ENCODE measurements around the gene MYL3.
A peak's percentile ranks its signal among the peaks of the same experiment; 100 is the strongest.

MYL3 gene

DNA sequence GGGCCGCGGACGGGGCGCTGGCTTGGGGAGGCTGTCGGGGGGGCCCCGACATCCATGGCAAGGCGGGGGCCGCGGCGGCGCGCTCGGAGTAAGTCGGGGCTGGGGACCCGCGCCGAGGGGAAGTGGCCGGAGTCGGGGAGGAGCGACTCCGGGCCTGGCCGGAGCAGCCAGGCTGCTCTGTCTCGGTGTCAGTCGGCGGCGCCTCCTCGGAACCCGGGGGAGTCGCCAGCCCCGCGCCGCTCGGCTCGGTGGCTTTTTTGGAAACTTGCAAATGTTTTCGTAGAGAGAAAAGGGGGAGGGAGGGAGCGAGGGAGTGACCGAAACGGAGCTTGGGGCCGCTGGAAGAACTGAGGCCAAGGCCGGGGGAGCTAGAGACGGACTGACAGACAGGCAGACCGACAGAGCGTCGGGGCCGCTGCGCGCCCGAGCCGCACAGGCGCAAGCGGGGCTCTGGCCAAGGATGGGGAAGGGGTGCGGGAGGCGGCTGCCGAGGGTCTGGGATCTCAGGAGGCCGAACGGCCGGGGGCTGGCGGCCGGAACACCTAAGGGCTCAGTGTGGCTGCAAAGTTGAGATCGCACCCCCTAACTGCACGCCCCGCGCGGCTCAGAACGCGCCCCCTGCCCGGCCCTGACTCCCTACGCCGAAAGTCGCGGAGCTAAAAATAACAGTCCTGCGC lies 19.3 kb upstream of the MYL3 start:
- DNase-seq, result no peak

DNA sequence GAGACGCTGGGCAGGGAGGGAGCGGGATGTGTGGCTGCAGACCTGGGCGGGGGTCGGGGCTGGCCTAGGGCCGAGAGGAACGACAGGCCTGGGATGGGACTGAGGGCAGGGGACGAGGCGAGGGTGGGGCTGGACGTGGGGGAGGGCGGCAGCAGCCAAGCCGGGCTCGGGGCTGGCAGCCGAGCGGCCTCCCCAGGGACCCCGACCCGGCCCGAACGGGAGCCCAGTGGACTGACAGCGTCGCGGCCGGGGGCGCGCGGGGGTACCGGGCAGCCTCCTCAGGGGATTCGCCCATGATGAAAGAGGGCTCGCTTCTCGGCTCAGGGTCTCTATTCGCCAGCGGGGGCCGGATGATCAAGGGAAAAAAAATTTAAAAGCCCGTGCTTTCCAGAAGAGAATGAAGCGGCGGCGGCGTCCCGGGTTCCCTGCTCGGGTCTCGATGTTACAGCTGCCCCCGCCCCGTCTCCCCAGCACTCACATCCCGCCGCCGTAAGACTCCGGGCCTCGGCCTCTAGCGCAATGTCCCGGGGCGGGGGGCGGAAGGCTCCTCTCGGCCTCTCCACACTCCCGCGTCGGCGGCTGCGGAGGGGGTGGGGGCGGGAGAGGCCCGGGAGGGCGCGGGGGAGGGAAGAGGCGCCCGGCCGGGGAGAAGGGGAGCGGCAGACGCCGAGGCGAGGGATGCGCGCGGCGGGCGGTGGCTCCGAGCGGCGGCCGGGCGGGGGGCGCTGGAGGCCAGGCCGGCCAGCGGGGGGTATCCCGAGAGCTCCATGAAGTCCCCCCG lies 18.5 kb upstream of the MYL3 start:
- no peak for DNase-seq

DNA sequence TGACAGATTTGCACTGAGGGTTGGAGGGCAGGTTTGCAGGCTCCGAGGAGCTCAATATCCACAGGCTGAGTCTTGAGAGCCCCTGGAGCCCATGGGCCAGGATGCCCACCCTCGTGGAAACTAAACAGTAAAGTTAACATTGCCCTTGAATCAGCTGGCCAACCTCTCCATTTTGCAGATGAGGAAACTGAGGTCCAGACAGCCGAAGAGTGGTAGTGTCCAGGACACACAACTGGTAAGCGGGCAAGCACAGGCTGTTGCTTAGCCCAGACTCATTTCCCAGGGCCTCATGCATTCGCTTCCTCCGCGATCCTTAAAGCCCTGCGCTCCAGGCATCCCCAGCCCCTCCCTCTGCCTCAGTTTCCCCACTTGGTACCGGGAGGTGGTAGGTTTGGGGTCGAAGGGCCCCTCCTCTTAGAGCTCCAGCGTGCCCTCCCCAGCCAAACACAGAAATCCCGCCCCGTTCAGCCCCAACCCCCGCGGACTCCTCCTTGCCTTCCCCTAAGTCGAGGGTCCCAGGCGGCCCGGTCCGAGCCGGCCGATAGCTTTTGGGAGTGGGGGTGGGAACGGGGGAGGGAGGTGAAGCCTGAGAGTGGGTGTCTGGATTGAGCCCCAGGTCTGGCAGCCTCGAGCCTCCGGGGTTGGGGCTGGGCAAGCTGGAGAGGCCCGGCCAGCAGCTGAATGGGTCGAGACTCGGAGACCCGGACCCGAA lies 17.8 kb upstream of the MYL3 start:
- DNase-seq, result no peak

DNA sequence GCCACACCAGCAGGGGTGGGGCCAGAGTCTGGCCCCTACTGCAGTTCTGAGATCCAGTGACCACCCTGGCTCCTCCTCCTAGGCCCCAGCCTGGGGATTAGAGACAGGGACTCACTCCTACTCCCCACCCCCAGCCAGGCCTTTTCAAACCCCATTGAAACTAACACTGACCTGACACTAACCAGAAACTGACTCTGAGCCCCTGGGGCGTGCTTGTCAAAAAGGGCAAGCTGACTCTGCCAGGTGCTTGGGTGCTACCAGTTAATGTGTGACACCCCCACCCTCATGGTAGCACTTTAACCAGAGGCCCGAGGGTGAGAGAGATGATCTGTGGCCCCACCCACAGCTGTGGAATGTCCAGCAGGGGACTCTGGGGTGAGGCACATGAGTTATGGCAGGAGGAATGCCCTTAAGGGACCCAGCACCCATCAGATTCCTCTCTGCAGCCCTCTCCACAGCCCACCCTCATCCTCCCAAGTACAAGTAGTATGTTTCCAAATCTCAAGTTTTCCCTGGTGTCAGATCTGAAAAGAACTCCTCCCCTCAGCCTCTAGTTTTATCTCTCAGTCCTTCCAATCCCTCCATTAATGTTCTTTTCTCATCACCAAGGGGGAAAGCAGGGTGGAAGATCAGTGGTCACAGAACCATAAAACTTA lies 15.7 kb upstream of the MYL3 start:
- DNase-seq, result no peak

DNA sequence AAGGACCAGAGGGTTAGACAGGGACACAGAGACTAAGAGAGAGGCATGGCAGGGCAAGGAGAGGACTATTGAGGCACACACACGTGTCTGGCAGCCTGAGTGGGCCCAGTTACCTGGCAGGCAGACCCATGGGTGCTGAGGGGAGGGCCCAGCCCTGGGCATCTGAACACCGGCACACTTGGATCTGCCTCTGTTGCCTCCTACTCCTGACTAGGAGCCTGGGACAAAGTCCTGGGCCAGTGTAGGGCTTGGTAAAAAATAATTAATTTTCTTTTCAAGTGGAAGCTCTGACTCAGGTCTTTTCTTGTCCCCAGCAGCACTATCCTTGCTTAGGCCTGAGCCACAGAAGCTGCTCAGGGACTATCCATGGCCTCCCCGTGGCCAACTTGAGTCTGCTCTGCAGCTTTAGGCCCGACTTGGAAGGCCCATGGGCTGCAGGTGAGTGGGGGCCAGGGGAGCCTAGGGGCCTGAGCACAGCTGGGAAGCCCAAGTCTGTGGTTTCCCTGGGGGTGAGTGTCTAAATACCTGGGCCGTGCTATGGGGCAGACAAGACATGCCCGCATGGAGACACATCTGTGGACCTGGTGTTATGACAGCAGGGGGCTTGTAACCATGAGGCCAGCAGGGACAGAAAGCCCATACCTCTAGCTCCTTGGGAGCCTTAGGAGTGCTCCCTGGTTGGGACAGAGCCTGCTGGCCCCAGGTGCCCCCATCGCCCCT lies 14.3 kb upstream of the MYL3 start, which contains the start of gene PTH1R:
PTH1R (plus strand) TSS at position 316 of the 720 bp plus-strand sequence. CDS start 5,839 bp downstream, outside the sequence.
- no peak for DNase-seq

DNA sequence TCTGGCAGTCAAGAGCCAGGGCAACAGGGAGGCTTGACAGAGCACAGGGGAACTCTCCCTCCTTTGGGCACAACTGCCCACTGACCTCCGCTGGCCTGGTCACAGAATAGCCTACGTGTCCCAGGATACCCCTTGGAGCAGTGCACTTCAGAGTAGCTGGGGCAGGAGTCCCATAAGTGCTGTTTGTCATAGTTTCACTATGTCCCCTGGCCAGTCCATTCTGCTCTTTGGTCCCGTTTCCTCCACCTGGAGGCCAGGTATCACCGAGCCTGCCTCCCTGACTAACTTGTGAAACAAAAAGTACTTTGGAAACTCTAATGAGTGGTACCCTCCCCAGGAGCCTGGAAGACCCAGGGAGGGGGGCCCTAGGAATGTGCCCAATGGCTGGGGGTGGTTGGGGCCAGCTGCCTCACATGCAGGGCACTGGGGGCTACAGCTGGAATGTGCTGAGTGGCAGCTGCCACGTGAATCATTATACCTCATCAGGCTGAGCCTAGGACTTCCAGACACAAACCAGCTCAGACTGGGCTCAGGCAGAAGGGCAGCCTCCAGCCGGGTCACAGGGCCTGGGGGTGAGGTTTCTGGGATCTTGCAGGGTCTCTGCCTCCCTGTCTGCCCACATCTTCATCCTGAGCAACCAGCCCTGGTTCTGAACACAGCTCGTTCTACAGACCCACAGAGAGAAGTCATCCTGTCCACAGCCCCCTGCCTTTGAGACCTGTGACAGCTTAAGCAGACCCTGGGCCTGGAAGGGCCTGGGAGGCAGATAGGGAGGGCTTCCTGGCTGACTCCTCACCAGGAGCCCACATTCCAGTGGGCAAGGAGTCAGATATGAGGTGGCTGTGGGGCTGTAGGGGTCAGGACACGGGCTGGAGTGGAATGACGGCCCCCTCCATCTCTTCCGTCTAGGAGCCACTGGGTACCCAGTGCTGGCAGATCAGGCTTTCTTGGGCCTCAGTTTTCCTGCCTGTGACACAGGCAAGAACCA lies 13.4 kb upstream of the MYL3 start:
- no peak for DNase-seq

DNA sequence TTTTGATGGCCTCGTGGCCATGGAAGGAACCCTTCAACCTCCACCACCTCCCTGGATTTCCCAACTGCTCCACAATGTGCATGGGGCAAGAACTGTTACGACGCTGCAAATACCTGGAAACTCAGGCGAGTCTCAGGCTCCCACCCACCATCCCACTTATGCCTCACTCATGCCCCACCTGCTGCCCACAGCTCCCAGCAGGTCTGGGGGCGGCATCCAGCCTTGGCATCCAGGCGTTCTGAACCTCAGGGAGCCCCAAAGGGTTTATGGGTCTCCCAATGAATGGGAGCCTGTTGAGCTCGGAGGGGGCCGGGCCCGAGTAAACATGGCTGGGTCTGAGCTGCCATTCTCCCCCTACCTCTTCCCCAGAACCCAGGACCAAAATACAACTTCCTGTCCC lies 12.3 kb upstream of the MYL3 start:
- DNase-seq, result no peak

DNA sequence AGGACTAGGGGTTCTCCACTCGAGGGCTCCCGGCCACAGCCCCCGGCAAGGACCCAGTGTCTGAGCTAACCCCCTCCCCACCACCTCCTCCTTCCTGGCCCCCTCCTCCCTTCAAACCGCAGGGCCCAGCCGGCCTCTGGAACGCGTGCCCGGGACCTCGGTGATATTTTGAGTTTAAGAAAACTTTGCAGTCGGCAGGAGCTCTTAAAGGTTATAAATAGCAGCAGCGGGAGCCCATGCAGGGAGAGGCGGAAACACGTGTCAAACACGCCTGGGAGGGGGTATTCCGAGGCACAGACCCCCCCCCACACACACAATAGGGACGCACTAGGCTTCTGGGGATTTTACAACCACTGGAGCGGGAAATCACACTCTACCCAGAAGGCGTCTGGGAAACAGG lies 11.2 kb upstream of the MYL3 start:
- DNase-seq, result no peak

DNA sequence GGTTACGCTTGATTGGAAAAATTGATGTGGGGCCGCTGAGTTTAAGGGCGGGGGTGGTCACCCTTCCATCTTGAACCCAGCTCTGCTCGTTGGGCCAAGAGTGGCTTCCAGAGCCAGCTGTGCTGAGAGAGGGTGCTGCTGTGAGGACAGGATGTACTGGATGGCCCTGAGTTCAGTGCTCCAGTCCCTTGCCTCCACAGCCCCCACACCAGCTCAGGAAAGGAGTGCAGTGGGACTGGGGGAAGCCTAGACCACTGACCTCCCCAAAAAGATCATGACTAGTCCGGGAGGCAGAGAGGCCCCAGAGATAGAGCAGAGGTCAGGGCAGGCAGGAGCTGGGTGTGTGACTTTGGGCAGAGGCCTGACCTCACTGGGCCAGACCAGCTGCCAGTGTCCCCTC lies 10.3 kb upstream of the MYL3 start:
- no peak for DNase-seq

DNA sequence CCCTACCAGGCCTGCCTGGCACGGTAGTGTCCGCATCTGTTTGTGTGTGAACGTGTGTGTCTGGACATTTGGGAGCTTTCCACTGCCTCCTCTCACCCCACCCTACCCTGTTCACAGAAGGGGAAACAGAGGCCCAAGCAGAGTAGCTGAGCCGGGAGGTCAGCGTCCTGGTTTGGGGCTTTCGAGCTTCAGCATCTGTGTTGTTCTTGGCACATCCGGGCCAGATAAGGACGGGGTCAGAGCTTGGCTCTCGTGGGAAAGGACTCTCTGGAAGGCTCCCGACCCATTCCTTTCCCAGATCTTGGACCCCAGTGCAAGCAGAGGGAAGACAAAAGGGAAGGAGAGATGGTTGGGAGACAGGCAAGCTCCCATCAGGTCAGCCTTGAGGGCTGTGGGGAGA lies 8.0 kb upstream of the MYL3 start:
- no peak for DNase-seq

DNA sequence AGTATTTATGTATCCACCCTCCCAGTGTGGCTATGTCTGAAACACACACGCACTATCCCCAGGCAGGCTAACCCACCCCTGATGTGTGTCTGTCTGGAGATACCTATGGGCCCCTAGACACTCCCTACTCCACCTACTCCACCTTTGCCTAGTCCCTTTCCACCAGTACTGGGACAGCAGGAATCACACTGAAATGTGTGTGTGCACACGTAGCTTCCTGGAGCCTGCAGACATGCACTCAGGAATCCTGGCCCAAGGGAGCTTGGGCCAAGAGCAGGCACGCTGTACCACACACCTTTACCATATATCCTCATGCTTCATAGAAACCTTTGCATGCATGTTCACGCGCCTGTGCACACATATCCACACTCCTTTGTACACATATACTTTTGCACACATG lies 7.4 kb upstream of the MYL3 start:
- no peak for DNase-seq

DNA sequence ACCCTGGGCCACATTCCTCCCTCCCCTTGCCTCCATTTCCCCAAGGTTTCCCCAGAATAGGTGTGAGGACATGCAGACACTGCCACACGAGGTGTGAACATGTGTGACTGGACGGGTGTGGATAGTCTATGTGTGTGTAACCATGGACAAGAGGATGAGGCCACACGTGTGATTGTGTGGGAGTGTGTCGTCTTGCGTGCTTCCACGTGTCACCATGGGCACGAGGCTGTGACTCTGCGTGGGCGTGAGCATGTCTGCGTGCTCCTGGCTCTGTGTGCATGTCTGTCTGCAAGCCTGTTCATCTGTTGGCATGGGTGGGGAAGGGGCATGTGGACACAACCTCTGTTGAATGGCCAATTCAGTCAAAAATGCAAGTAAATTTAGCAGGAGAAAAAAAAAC lies 6.2 kb upstream of the MYL3 start:
- DNase-seq, result no peak

DNA sequence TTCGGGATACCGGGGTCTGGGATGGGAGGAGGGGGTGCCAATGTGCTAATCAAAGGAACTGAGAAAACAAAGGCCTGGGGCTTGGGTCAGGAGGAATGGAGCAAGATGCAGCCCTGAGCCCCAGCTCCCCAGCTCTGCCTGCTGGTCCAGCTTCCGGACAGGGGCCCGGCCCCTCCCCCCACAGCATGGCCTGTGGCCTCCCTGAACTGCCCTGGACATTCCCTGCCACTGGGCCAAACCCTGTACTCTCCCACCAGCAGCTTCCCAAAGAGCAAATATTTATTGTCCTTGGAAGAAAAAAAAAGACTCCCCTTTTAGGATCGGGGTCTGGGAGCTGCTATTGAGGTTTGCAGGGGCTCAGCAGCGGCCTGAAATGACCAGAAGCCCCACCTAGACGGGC lies 5.7 kb upstream of the MYL3 start:
- DNase-seq, result no peak

DNA sequence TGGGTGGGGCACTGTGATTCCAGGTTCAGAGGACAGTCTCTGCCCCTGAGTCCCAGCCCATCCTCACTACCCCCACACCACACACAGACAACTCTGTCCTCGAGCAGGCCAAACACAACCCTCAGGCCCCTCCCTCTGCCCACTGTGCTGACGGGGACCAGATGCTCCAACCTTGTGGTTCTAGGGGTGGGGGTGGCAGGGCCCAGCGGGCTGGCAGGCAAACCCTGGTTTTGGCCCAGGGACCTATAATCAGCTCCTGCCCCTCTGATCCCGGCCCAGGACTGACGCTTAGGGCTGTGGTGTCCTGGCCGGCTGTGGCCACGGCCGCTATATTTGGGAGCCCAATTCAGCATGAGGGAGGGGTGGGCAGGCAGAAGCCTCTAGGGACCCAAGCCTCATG lies 5.0 kb upstream of the MYL3 start:
- no peak for DNase-seq

DNA sequence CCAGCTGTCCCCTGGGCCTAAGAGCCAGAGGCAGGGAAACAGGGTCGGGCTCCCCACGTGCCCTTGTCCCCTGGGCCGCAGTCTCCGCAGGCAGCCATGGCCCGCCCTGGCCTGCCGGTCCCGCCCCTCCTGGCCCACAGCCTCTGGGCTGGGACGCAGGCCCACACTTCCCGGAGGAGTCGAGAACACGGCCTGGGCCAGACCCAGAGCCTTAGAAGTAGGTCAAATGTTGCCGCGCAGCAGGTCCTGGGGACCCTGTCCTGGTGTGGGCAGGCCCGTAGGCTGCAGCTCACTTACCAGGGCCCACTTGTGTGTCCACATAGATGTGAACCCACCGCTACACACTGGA lies 4.3 kb upstream of the MYL3 start:
- DNase-seq, result no peak

DNA sequence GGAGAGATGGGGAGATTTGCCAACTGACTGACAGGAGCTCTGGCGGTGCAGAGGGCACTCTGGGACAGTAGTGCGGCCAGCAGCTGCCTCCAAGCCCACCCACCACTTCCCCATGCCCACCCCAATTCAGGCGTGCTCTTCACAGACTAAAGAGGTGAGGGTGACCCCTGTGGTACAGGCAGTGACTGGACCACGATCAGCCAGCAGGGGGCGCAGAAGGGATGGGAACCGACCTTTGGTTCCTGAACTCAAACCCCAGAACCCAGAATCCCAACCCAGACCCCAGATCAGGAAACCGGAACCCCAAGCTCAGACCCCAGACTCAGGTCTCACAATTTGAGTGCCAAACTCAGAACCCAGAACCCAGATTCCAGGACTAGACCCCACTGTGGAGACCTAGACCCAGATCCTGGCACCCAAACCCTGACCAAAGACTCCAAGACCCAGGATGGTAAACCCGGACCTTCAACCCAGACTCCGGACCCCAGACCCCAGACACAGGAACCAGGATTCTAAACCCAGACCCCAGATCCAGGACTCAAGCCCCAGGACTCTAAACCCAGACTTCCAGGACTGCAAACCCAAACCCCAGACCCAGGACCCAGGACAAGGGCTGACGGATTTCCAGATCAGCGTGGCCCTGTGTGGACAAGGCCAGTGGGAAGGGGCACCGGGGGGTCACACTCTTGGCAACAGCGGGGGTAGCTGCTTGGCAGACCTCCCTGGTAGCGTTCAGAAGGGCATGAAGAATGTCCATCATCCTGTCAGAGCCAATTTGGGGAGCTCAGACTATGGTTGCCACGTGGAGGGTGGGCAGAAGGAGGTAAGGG lies 3.7 kb upstream of the MYL3 start:
- peak; percentile 64 for DNase-seq

DNA sequence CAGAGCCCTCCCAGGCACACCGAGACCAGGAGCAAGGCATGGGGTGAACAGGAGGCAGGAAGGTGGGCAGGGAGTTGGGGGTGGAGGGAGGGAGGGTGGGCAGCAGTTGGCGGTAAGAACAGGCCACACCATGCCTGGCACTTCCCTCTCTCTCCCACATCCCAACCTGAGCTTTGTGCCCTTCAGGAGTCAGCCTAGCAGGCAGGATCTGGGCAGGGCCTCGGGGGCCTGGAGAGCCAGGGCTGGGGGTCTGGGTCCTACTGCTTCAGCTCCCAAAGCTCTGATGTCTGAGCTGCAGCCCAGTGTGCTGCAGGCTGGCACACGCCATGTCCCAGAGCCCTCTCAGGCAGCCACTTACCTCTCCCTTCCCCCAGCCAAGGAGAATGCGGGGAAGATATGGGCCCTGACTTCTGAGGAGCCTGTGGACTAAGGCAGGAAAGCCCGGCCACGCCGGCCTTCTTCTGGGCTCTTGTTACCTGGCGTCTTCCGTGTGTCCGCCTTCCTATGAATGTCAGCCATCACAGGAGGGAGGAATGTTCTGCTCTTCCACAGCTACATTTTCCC lies 2.9 kb upstream of the MYL3 start:
- no peak for DNase-seq

DNA sequence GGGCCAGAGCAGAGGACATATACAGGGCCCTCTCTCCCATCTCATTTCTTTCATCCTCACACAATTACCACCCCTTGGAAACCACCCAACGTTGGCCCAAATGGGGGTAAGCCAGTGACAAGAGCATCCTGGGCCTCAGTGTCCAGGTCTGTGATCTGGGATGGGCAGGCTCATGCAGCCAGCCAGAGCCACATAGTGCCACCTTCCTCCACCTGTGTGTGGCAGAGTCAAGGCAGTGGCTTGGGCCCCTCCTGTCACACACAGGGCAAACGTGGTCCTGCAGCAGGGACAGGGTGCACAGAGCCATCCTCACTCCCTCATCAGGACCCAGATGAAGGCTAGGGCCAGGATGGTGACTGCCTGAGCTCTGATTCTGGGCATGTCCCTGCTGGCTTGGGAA lies 2.3 kb upstream of the MYL3 start:
- DNase-seq, result no peak

DNA sequence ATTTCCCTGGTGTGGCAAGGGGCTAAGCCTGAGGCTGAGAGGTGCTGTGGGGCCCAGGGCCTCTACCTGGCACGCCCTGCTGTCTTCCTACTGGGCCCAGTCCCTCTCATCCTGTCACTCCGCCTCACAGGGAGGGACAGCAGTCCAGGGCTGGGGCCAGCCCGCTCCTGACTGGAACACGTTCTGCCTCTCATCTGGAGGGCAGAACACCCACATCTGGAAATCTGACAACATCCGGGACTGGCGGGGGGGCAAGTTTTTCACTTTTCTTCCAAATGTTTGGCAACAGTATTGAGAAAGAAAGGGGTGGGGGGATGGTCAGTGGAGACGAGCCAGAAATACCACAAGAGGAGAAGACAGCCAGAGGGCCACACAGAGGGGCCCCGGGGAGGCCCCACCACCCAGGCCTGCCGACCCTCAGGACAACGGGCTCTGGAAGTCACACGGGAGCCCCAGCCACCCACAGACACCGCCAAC lies 1.8 kb upstream of the MYL3 start:
- no peak for DNase-seq
